Effector memory CD8-positive, alpha-beta T cell (primary cell): ENCODE results near the gene LIG4.

Source experiments
- ATAC-seq: fragments of 150-1000 bp; cut with Tn5 transposase; replicated peaks from 2 replicates; pipeline ENCODE4 v1.10.0; 2021; ENCODE audit warnings: mild to moderate bottlenecking, moderate library complexity
- DNase-seq, 3 experiments: peaks; one replicate each; pipeline ENCODE4 v3.0.0; 2021
- H3K27ac Mint-ChIP-seq, 2 donors: one replicate each; pipeline ENCODE4 v1.8.0; 2022; ENCODE audit warnings: mild to moderate bottlenecking in 2 of 2, mixed read lengths in 2 of 2, moderate library complexity in 2 of 2
- H3K27me3 Mint-ChIP-seq, 2 donors: one replicate each; pipeline ENCODE4 v1.8.0; 2022; ENCODE audit warnings: mixed read lengths in 2 of 2
- H3K36me3 Mint-ChIP-seq: one replicate; pipeline ENCODE4 v1.8.0; 2022; ENCODE audit warnings: mild to moderate bottlenecking, moderate library complexity, mixed read lengths; ENCODE audit not compliant: insufficient read depth
- H3K4me1 Mint-ChIP-seq, 2 donors: one replicate each; pipeline ENCODE4 v1.8.0; 2022; ENCODE audit warnings: low read depth in 2 of 2, mixed read lengths in 2 of 2
- H3K4me3 Mint-ChIP-seq, 2 donors: one replicate each; pipeline ENCODE4 v1.8.0; 2022; ENCODE audit warnings: mild to moderate bottlenecking in 2 of 2, mixed read lengths in 2 of 2, moderate library complexity in 2 of 2
- H3K9me3 Mint-ChIP-seq, 2 donors: one replicate each; pipeline ENCODE4 v1.8.0; 2022; ENCODE audit warnings: mixed read lengths in 2 of 2

Gene LIG4

DNA sequence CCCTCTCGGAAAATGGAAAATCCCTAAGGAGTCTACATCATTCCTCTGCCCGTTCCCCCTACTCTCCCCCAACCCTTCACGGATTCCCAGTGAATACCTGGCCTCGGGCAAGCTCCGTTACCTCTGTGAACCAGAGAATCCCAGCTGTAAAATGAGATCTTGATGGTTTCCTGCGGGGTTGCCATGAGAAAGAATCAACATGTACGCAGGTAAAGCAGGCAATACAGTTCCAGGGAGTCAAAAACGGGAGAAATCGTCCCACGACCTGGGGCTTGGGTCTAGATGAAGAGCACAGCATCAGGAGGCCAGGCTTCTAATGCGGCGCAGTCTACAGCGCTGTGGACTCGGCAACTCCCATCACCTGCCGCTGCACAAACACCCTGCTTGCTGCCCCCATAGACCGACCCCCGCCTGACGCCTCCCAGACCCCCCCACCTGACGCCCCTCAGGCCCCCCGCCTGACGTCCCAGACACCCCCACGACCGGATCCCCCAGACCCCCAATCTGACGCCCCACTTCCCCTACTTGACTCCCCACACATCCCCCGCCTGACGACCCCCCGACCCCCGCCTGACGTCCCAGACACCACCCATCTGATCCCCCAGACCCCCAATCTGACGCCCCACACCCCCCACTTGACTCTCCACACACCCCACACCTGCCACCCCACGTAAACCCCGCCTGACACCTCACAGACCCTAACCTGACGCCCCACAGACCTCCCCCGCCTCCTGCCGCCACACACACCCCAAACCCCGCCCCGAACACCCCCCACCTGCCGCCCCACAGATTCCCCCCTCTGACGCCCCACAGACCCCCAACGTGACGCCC is 680 bp downstream of the LIG4 start:
- H3K9me3 Mint-ChIP-seq, result peaks cover 0 to 3% of the 10 kb centered on the region in 2 donors
- ATAC-seq (peak; percentile 0), DNase-seq (no peak)
- H3K27ac Mint-ChIP-seq, result peak overlapping the region; percentile 69 to 82
- H3K4me3 Mint-ChIP-seq, result peak overlapping the region; percentile 99
- H3K36me3 Mint-ChIP-seq, result peaks cover 42% of the 10 kb centered on the region
- no peaks in the 10 kb centered on the region for H3K27me3 Mint-ChIP-seq
- peaks cover 15 to 39% of the 10 kb centered on the region in 2 donors for H3K4me1 Mint-ChIP-seq

DNA sequence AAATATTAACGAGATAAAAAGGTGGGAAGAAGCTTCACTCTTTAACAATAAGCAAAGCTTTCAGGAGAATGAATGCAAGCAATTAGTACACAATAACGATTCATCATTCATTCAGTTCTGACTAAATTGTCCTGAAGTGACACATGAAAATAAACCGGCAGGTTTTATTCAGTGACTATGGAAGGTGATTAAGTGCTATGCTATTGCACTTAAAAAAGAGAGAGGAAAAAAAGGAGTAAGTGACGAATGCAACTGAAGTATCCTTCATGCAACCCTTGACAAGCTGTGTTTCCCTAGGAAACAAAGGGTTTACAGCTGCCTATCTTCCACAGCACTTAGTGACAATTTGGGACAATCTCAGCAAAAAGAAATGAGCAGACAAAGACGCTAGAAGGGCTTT is 1.4 kb downstream of the LIG4 start:
- H3K9me3 Mint-ChIP-seq, result peaks cover 0 to 7% of the 10 kb centered on the region in 2 donors
- no peak for ATAC-seq
- H3K4me3 Mint-ChIP-seq, result peak overlapping the region; percentile 99
- DNase-seq, result no peak
- H3K27me3 Mint-ChIP-seq, result no peaks in the 10 kb centered on the region
- H3K27ac Mint-ChIP-seq, result peak overlapping the region; percentile 69 to 82
- H3K36me3 Mint-ChIP-seq, result peaks cover 35% of the 10 kb centered on the region
- H3K4me1 Mint-ChIP-seq, result peaks cover 11 to 32% of the 10 kb centered on the region in 2 donors

DNA sequence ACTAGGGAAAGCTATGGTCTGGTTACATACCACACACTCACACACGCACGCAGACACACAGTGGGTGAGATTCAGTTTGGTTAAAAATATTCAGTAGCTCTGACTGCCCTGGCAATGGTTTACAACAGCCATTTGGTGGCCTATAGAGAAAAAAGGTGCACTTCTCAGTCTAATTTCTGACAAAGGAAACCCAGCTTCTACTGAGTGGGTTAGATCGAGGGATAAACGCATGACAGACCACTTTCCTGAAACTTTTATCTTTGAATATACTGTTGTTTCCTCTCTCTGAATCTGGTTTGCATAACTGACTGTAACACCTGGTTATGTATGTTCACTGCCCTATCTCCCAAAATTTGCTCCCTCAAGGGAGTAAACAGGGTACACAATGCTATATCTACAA is 2.5 kb downstream of the LIG4 start:
- H3K27ac Mint-ChIP-seq, result no peak overlapping the region
- H3K4me3 Mint-ChIP-seq, result no peak overlapping the region
- peaks cover 0 to 7% of the 10 kb centered on the region in 2 donors for H3K9me3 Mint-ChIP-seq
- H3K27me3 Mint-ChIP-seq, result no peaks in the 10 kb centered on the region
- peaks cover 8 to 26% of the 10 kb centered on the region in 2 donors for H3K4me1 Mint-ChIP-seq
- peaks cover 27% of the 10 kb centered on the region for H3K36me3 Mint-ChIP-seq
- DNase-seq (no peak), ATAC-seq (no peak)

DNA sequence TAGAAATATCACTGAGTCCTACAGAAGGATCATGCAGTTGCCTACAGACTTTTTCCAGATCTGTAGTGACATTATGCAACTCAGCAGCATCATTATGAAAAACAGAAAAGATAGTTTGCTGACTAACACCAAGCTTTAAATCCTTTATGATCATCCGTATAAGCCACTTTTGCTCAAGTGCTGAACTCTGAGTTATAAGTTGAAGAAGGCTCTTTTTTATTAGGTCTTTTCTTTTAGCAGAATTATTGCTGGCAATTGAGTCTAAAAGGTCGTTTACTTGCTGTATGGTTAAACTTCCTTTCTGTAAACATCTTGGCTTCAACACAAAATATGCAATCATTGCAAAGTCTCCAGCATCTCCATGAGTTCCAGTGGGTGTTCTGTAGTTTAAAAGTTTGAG is 4.8 kb downstream of the LIG4 start:
- peaks cover 8 to 12% of the 10 kb centered on the region in 2 donors for H3K4me1 Mint-ChIP-seq
- DNase-seq (no peak), ATAC-seq (no peak)
- peaks cover 0 to 7% of the 10 kb centered on the region in 2 donors for H3K9me3 Mint-ChIP-seq
- H3K36me3 Mint-ChIP-seq, result peaks cover 22% of the 10 kb centered on the region
- peaks cover 0 to 2% of the 10 kb centered on the region in 2 donors for H3K27me3 Mint-ChIP-seq
- H3K4me3 Mint-ChIP-seq, result no peak overlapping the region
- H3K27ac Mint-ChIP-seq, result no peak overlapping the region

DNA sequence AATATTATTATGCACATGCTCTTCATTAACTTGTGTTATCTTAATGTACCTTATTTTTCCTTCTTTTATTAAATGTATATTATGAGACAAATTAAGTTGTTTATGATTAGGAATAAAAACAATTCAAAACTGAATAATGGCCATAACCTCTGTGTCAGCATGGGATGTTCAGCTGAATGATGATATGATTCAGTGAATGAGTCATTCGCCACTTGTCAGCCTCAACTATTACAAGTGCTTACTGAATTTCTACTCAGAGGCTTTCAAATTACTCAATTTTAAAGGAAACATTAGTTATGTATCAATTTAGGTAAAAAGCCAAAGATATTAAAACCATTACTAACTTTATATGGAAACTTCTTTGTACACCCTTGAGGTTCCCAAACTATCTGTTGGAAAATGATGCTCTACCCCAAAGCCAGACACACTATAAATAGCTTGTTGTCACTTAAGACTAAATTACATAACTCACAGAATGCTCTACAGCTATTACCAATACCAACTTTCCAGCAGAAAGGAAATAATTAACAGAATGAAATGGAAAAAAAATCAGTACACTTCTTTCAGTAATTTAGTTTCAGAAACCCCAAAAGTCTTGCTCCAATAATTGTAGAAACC is 14.4 kb downstream of the LIG4 start:
- no peak overlapping the region for H3K4me3 Mint-ChIP-seq
- no peaks in the 10 kb centered on the region for H3K36me3 Mint-ChIP-seq
- ATAC-seq (no peak), DNase-seq (no peak)
- H3K4me1 Mint-ChIP-seq, result peaks cover 0 to 1% of the 10 kb centered on the region in 2 donors
- H3K9me3 Mint-ChIP-seq, result no peaks in the 10 kb centered on the region
- H3K27me3 Mint-ChIP-seq, result peaks cover 27 to 45% of the 10 kb centered on the region in 2 donors
- H3K27ac Mint-ChIP-seq, result no peak overlapping the region

DNA sequence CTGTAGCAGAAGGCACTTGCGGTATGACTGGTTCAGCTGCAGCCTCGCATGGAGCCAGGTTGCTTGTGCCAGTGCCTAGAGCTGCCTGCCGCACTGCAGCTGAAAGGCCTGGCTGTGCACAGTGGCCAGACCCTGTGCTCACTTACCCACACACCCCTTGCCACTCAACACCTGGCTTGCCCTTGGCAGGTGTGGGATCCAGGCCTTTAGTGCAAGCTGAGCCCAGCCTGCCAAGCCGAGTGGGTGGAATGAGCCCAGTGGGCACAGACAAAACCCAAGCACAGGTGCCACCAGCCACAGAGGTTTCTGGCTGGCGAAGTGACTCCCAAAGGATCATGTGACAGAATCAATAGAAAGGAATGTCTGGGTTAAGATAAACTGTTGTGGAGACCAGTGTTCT is 19.5 kb downstream of the LIG4 start:
- Mint-ChIP-seq H3K27me3 (peaks cover 22 to 24% of the 10 kb centered on the region in 2 donors), H3K4me3 (no peak overlapping the region), H3K4me1 (no peaks in the 10 kb centered on the region), H3K9me3 (no peaks in the 10 kb centered on the region), H3K27ac (no peak overlapping the region), H3K36me3 (no peaks in the 10 kb centered on the region)
- DNase-seq (no peak), ATAC-seq (no peak)

DNA sequence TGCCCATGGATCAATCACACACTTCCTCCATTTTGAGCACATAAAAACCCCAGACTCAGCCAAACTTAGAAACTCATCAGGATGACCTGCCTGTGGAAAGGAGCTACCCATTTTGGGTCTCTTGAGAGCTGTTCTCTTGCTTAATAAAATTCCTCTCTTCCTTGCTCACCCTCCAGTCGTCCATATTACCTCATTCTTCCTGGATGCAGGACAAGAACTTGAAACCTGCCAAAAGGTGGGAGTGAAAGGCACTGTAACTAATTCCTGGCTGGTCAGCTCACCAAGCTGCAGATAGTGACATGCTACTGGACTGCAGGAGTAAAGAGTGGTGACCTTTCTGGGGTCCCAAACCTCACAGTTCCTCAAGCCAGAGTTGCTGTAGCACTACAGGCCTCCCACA is 20.2 kb downstream of the LIG4 start:
- Mint-ChIP-seq H3K27me3 (peaks cover 28 to 31% of the 10 kb centered on the region in 2 donors), H3K4me1 (no peaks in the 10 kb centered on the region), H3K4me3 (no peak overlapping the region), H3K9me3 (no peaks in the 10 kb centered on the region), H3K27ac (no peak overlapping the region), H3K36me3 (no peaks in the 10 kb centered on the region)
- ATAC-seq (no peak), DNase-seq (no peak)

DNA sequence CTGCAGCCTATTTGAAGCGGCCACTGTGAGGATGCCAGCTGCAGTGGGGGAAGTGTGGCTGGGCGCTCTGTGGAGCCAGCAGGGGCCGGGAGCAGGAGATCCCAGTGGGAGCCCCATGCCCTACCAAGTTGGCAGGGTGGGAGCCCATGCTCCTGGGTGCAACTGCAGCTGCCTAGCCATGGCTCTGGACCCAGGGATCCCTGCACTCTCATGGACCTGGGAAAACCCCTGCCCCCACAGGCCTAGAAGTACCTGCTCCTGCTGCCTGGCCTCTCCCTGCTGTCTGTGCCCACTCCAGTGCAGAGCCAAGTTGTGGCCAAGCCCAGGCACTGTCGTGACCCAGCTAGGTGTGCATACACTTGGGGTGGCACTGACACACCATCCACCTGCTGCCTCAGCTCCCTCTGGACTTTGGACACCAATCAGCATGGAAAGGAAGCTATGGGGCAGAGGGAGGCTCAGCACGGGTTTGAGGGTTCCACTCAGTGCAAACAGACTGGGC is 20.9 kb downstream of the LIG4 start:
- no peaks in the 10 kb centered on the region for H3K9me3 Mint-ChIP-seq

DNA sequence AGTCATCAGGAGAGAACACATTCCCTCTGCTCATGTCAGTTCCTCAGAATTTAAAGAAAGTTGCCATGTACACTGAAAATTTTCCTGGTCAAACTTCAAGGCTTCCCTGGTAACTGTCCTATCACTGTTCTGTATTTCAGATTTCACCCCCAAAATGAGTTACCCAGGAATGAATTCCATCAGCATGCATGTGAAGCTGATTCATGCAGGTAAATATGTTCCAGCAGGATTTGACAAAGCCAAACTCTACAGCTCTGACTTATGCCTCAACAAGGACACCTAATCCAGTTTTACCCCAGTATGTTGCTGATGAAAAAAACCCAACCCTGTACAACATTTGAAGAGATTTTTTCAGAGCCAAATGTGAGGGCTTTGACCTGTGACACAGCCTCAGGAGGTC is 21.5 kb downstream of the LIG4 start:
- no peak overlapping the region for H3K4me3 Mint-ChIP-seq
- H3K27ac Mint-ChIP-seq, result no peak overlapping the region
- ATAC-seq (no peak), DNase-seq (no peak)
- H3K27me3 Mint-ChIP-seq, result peaks cover 25 to 39% of the 10 kb centered on the region in 2 donors
- no peaks in the 10 kb centered on the region for H3K9me3 Mint-ChIP-seq
- H3K4me1 Mint-ChIP-seq, result no peaks in the 10 kb centered on the region
- no peaks in the 10 kb centered on the region for H3K36me3 Mint-ChIP-seq

More for the DNA sequence above, 20.9 kb downstream of the LIG4 start:
- ATAC-seq, result no peak
- Mint-ChIP-seq H3K27me3 (peaks cover 28 to 36% of the 10 kb centered on the region in 2 donors), H3K27ac (no peak overlapping the region), H3K4me3 (no peak overlapping the region), H3K36me3 (no peaks in the 10 kb centered on the region), H3K4me1 (no peaks in the 10 kb centered on the region)
- no peak for DNase-seq

DNA sequence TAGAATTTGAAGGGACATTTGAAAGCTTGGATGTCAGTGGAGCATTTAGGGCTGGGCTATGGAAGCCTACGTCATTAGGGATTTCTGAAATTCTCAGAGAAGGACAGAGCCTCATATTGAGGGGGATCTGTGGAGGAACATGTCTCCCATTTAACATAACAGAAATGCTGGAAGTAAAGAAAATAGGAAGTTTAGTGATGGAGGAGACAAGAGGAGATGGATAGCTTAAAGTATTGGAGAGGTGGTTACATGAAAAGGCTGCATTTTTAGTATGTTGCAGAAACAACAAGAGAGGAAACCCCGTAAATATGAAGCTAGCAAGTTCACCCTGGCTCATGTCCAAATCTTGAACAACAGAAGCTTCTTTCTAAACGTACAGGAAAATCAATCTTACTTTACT is 24.4 kb downstream of the LIG4 start:
- H3K36me3 Mint-ChIP-seq, result no peaks in the 10 kb centered on the region
- no peak overlapping the region for H3K27ac Mint-ChIP-seq
- no peak for DNase-seq
- no peak overlapping the region for H3K4me3 Mint-ChIP-seq
- H3K27me3 Mint-ChIP-seq, result peaks cover 20 to 34% of the 10 kb centered on the region in 2 donors
- no peaks in the 10 kb centered on the region for H3K9me3 Mint-ChIP-seq
- H3K4me1 Mint-ChIP-seq, result no peaks in the 10 kb centered on the region
- no peak for ATAC-seq

DNA sequence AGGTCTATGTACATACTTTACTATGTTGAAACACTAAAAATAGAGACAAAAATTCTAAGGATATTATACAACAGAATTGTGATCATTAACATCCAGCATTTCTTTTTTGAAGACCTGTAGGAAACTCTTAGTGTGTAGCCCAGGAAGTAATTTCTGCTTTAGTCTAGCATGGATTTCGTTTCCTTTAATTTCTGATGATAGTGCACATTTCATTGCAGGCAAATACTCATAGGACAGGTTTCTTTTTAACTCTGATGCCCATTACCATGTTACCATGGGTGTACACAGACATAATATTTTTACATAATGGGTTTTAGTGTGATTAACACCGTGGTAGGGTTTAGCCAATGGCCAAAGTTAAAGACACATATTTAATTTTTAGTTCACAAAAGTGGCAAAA is 27.1 kb downstream of the LIG4 start:
- H3K27ac Mint-ChIP-seq, result no peak overlapping the region
- H3K27me3 Mint-ChIP-seq, result peaks cover 20 to 34% of the 10 kb centered on the region in 2 donors
- no peaks in the 10 kb centered on the region for H3K9me3 Mint-ChIP-seq
- DNase-seq, result no peak
- ATAC-seq, result no peak
- H3K4me1 Mint-ChIP-seq, result no peaks in the 10 kb centered on the region
- no peaks in the 10 kb centered on the region for H3K36me3 Mint-ChIP-seq
- H3K4me3 Mint-ChIP-seq, result no peak overlapping the region

DNA sequence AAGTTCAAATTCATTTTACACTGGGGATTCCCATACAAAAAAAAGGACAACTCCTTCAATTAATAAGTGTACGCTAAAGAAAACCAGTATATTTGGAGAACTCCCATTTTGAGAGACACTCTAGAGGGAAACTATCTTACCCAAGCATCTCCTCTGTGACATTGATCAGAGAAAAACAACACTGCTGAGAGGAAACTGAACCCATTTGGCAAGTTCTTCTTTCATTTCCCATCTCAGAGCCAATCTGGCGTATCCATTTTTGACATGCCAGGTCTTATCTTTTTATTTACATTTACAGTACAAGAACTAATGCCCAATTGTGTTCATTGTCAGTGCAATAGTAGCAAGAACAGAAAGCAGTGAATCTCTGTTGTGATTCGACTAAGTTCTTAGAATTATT is 30.1 kb downstream of the LIG4 start:
- ATAC-seq (no peak), DNase-seq (no peak)
- H3K27ac Mint-ChIP-seq, result no peak overlapping the region
- no peak overlapping the region for H3K4me3 Mint-ChIP-seq
- H3K4me1 Mint-ChIP-seq, result no peaks in the 10 kb centered on the region
- H3K9me3 Mint-ChIP-seq, result no peaks in the 10 kb centered on the region
- peaks cover 11 to 22% of the 10 kb centered on the region in 2 donors for H3K27me3 Mint-ChIP-seq
- no peaks in the 10 kb centered on the region for H3K36me3 Mint-ChIP-seq

DNA sequence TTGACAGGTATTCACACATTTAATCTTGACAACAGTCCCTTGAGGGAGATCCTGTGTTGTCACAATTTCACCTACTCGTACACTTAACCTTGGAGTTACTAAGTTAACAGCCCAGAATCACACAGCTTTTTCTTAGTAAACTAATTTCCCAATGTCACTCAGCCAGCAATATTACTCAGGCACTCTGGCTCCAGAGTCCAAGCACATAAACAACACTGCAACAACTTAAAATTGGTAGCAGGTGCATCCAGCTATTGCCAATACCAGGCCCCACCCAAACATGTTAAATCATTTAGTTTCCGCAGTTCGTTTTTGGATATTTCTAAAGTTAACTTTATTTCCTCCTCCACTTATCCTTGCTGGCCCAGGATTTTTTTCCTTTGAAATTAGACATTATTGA is 32.7 kb downstream of the LIG4 start:
- Mint-ChIP-seq H3K9me3 (no peaks in the 10 kb centered on the region), H3K36me3 (no peaks in the 10 kb centered on the region), H3K27me3 (peaks cover 0 to 8% of the 10 kb centered on the region in 2 donors), H3K4me3 (no peak overlapping the region), H3K4me1 (no peaks in the 10 kb centered on the region), H3K27ac (no peak overlapping the region)
- ATAC-seq (no peak), DNase-seq (no peak)

DNA sequence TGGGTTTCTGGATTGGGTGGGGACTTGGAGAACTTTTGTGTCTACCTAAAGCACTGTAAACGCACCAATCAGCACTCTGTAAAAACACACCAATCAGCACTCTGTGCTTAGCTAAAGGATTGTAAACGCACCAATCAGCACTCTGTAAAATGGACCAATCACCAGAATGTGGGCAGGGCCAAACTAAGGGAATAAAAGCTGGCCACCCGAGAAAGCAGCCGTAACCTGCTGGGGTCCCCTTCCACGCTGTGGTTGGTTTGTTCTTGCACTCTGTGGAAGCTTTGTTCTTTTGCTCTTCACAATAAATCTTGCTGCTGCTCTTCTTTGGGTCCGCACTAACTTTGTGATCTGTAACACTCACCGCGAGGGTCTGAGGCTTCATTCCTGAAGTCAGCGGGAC is 37.3 kb downstream of the LIG4 start:
- no peaks in the 10 kb centered on the region for H3K4me1 Mint-ChIP-seq
- ATAC-seq (no peak), DNase-seq (no peak)
- no peaks in the 10 kb centered on the region for H3K36me3 Mint-ChIP-seq
- H3K27me3 Mint-ChIP-seq, result peaks cover 3 to 8% of the 10 kb centered on the region in 2 donors
- H3K9me3 Mint-ChIP-seq, result no peaks in the 10 kb centered on the region
- H3K4me3 Mint-ChIP-seq, result no peak overlapping the region
- H3K27ac Mint-ChIP-seq, result no peak overlapping the region
